T-cell (primary cell): Measurements from ENCODE around the gene COA1. TPM values are rescaled to one million over a fixed set of nuclear protein-coding genes. Genes with fewer than 3 reads are reported as not detected.
"Not testable (repeated sequence)": the region's sequence is repeated elsewhere in the genome, so short reads cannot be mapped to it uniquely, and the experiment has no call there.

ENCODE experiments used
- ATAC-seq, 4 experiments: fragments of 200-7000 bp in 3 of 4; fragments of 150-1000 bp in 1 of 4; cut with Tn5 transposase; replicated peaks in 1 of 4; 1 replicate in 3 of 4; 2 replicates in 1 of 4; pipeline ENCODE4 v1.10.0; 2021; ENCODE audit warnings: moderate library complexity in 3 of 4, mild to moderate bottlenecking in 2 of 4, moderate number of reproducible peaks in 1 of 4
- CTCF ChIA-PET, 2 donors: fragments of 300-600 bp; sonication (Branson Sonifier 250); formaldehyde crosslinking; loops; one replicate each; lab custom pipeline; 2022; ENCODE audit warnings: antibody characterized with exemption in 2 of 2; lab: Charles Lee
- POLR2A ChIA-PET, 2 donors: fragments of 300-600 bp; sonication (Branson Sonifier 250); formaldehyde crosslinking; loops; one replicate each; lab custom pipeline; 2022; ENCODE audit warnings: antibody characterized with exemption in 2 of 2; lab: Charles Lee
- DNase-seq, 35 experiments: peaks; one replicate each; pipeline versions ENCODE4 v3.0.0 to v3.0.0-alpha.2; 2013 to 2023
- H3K27ac ChIP-seq: one replicate; pipeline ENCODE4 v1.5.1; 2013; ENCODE audit warnings: low read length
- H3K27me3 ChIP-seq, 2 experiments: replicated peaks in 1 of 2; 1 replicate in 1 of 2; 2 replicates in 1 of 2; pipeline versions ENCODE4 v1.6.1 to v1.7.0; 2013; ENCODE audit warnings: low read length in 1 of 2, mixed read lengths in 1 of 2; ENCODE audit not compliant: control insufficient read depth in 2 of 2, insufficient read depth in 2 of 2; ENCODE audit errors: extremely low read depth in 1 of 2
- H3K36me3 ChIP-seq, 2 donors: 1 replicate in 1 of 2; 2 replicates in 1 of 2; pipeline versions ENCODE4 v1.6.1 to v1.7.0; 2013; ENCODE audit warnings: low read length in 1 of 2; ENCODE audit not compliant: control insufficient read depth in 2 of 2, insufficient read depth in 1 of 2; ENCODE audit errors: extremely low read depth in 1 of 2
- H3K4me1 ChIP-seq, 2 experiments: 1 replicate in 1 of 2; 2 replicates in 1 of 2; pipeline versions ENCODE4 v1.6.1 to v1.7.0; 2013; ENCODE audit warnings: low read length in 2 of 2, mixed read lengths in 1 of 2; ENCODE audit not compliant: insufficient read depth in 2 of 2, control insufficient read depth in 1 of 2; ENCODE audit errors: extremely low read depth in 1 of 2
- H3K4me3 ChIP-seq, 2 donors: 1 replicate in 1 of 2; 2 replicates in 1 of 2; pipeline versions ENCODE4 v1.5.1 to v1.7.0; 2013; ENCODE audit warnings: mild to moderate bottlenecking in 2 of 2, low read length in 1 of 2, moderate library complexity in 1 of 2; ENCODE audit not compliant: control insufficient read depth in 1 of 2; ENCODE audit errors: extremely low read depth in 1 of 2
- H3K9me3 ChIP-seq: 2 replicates; pipeline ENCODE4 v1.7.0; 2013
- H3K27ac Mint-ChIP-seq, 2 donors: one replicate each; pipeline ENCODE4 v1.8.0; 2020 to 2021; ENCODE audit warnings: mild to moderate bottlenecking in 2 of 2, mixed read lengths in 2 of 2
- H3K27me3 Mint-ChIP-seq, 2 donors: one replicate each; pipeline ENCODE4 v1.8.0; 2021 to 2022; ENCODE audit warnings: mixed read lengths in 2 of 2
- H3K36me3 Mint-ChIP-seq: one replicate; pipeline ENCODE4 v1.8.0; 2021; ENCODE audit warnings: mixed read lengths
- H3K4me1 Mint-ChIP-seq, 3 donors: one replicate each; pipeline ENCODE4 v1.8.0; 2020 to 2022; ENCODE audit warnings: mixed read lengths in 3 of 3, mild to moderate bottlenecking in 1 of 3
- H3K4me3 Mint-ChIP-seq, 3 donors: one replicate each; pipeline ENCODE4 v1.8.0; 2020 to 2022; ENCODE audit warnings: mild to moderate bottlenecking in 3 of 3, mixed read lengths in 3 of 3, moderate library complexity in 3 of 3
- H3K9me3 Mint-ChIP-seq, 3 donors: one replicate each; pipeline ENCODE4 v1.8.0; 2020 to 2022; ENCODE audit warnings: mixed read lengths in 3 of 3
- WGBS: methylation state at CpG from one replicate; pipeline ENCODE4 v1.1.5; 2013; ENCODE audit warnings: missing lambda C conversion rate; ENCODE audit not compliant: insufficient coverage; 5-methylcytosine and 5-hydroxymethylcytosine counted together
- total RNA-seq, 35 experiments: library from RNA in 6 of 35; stranded (reverse) in 6 of 35; fragments of 120-200 nt in 1 of 35; gene quantifications; one replicate each; pipeline versions ENCODE4 v1.2.1 to v1.2.4 and lab custom pipeline; 2013 to 2026

Gene COA1
- total RNA-seq, 5 donors from 2014 or later (not counting 1 experiment from before 2014, with no cell fraction given) = 49.6 to 92.1 (median 67.8) TPM

- H3K36me3 ChIP-seq = no peaks in the 10 kb centered on the region
- no peak overlapping the region for H3K27ac ChIP-seq
- peak overlapping the region in 1 of 2 donors; percentile 72 for H3K27ac Mint-ChIP-seq
- ChIA-PET POLR2A (interaction anchor here in 1 of 2 donors (0.6 kb wide), 1 partner anchor 92 kb away, joined by 7 read pairs; no protein-coding TSS in a partner anchor), CTCF (interaction anchor here (0.6 to 1.1 kb wide), 2 partner anchors 25 to 45 kb away, joined by 3 read pairs; no protein-coding TSS in a partner anchor)
- DNase-seq = no peak
- H3K4me1 Mint-ChIP-seq = peaks cover 74 to 84% (median 83%) of the 10 kb centered on the region in 3 donors
- ATAC-seq = no peak
- H3K27me3 Mint-ChIP-seq = no peaks in the 10 kb centered on the region
- no peaks in the 10 kb centered on the region for H3K27me3 ChIP-seq
- no peak overlapping the region for H3K4me3 Mint-ChIP-seq
- H3K36me3 Mint-ChIP-seq = peaks cover 25% of the 10 kb centered on the region
- WGBS = no CpG with 5 or more reads among the region's 4 CpGs
- no peaks in the 10 kb centered on the region for H3K9me3 ChIP-seq
- no peak overlapping the region for H3K4me3 ChIP-seq
- peaks cover 19 to 20% of the 10 kb centered on the region in 2 experiments for H3K4me1 ChIP-seq
- H3K9me3 Mint-ChIP-seq = peaks cover 0 to 11% (median 6%) of the 10 kb centered on the region in 3 donors
These were observed 54.5 kb downstream of the COA1 start for GRCh38 chr7:43674559-43675436.

- CTCF ChIA-PET = interaction anchor here (1.1 kb wide), 2 partner anchors 26 to 27 kb away, joined by 3 to 5 read pairs; no protein-coding TSS in a partner anchor
- H3K36me3 Mint-ChIP-seq = peaks cover 30% of the 10 kb centered on the region
- not testable (repeated sequence) for H3K4me3 ChIP-seq
These were observed 55.9 kb downstream of the COA1 start for GRCh38 chr7:43673243-43673976.

GRCh38 chr7:43671521-43671920 lies 57.8 kb downstream of the COA1 start:
- DNase-seq (no peak), ATAC-seq (no peak)
- H3K4me3 ChIP-seq = no peak overlapping the region
- no peak overlapping the region for H3K27ac ChIP-seq
- peaks cover 3 to 15% of the 10 kb centered on the region in 2 experiments for H3K4me1 ChIP-seq
- no peaks in the 10 kb centered on the region for H3K27me3 ChIP-seq
- CTCF ChIA-PET = no interaction called here
- H3K36me3 Mint-ChIP-seq = peaks cover 41% of the 10 kb centered on the region
- H3K4me1 Mint-ChIP-seq = peaks cover 78 to 82% (median 79%) of the 10 kb centered on the region in 3 donors
- H3K9me3 Mint-ChIP-seq = peaks cover 0 to 24% (median 6%) of the 10 kb centered on the region in 3 donors
- H3K9me3 ChIP-seq = no peaks in the 10 kb centered on the region
- H3K36me3 ChIP-seq = no peaks in the 10 kb centered on the region
- no peaks in the 10 kb centered on the region for H3K27me3 Mint-ChIP-seq
- H3K4me3 Mint-ChIP-seq = peak overlapping the region in 1 of 3 donors; percentile 13
- POLR2A ChIA-PET = no interaction called here
- peak overlapping the region in 1 of 2 donors; percentile 39 for H3K27ac Mint-ChIP-seq
- WGBS = no CpG with 5 or more reads among the region's 4 CpGs

More at GRCh38 chr7:43673243-43673976, 55.9 kb downstream of the COA1 start:
- H3K4me1 Mint-ChIP-seq = peaks cover 75 to 86% (median 85%) of the 10 kb centered on the region in 3 donors
- H3K27me3 Mint-ChIP-seq, DNase-seq, H3K27ac Mint-ChIP-seq, H3K27ac ChIP-seq, ATAC-seq, H3K4me3 Mint-ChIP-seq, POLR2A ChIA-PET, H3K27me3 ChIP-seq, H3K36me3 ChIP-seq, H3K9me3 ChIP-seq: not testable (repeated sequence)
- H3K9me3 Mint-ChIP-seq = peaks cover 0 to 17% (median 6%) of the 10 kb centered on the region in 3 donors
- no CpG with 5 or more reads among the region's 5 CpGs for WGBS
- H3K4me1 ChIP-seq = peaks cover 12 to 18% of the 10 kb centered on the region in 2 experiments

GRCh38 chr7:43669286-43670081 lies 59.8 kb downstream of the COA1 start:
- Mint-ChIP-seq H3K9me3 (peaks cover 0 to 31% (median 6%) of the 10 kb centered on the region in 3 donors), H3K4me1 (peaks cover 83 to 85% (median 85%) of the 10 kb centered on the region in 3 donors), H3K27ac (peak overlapping the region; percentile 87 to 95), H3K27me3 (no peaks in the 10 kb centered on the region), H3K4me3 (peak overlapping the region; percentile 56 to 77 (median 73)), H3K36me3 (peaks cover 42% of the 10 kb centered on the region)
- Histone ChIP-seq H3K4me1 (peaks cover 18 to 20% of the 10 kb centered on the region in 2 experiments), H3K36me3 (no peaks in the 10 kb centered on the region), H3K4me3 (peak overlapping the region in 1 of 2 donors; percentile 22), H3K9me3 (no peaks in the 10 kb centered on the region), H3K27me3 (no peaks in the 10 kb centered on the region), H3K27ac (peak overlapping the region; percentile 79)
- CTCF ChIA-PET = interaction anchor here (0.6 to 2.4 kb wide), 7 partner anchors 20 to 87 kb away, joined by 3 to 23 read pairs (median 4); partner anchors contain the start of gene STK17A (in 2 of the 2)
- 22% methylated on average over 5 of the region's 15 CpGs for WGBS
- peak in 34 of 35 experiments; percentile 48 to 82 (median 64) for DNase-seq
- POLR2A ChIA-PET = interaction anchor here (0.6 to 2.0 kb wide), 7 partner anchors 9 to 87 kb away, joined by 3 to 15 read pairs (median 3); partner anchors contain the start of gene STK17A (in 1 of the 2)
- peak; percentile 68 to 87 (median 74) for ATAC-seq

- peaks cover 76 to 85% (median 77%) of the 10 kb centered on the region in 3 donors for H3K4me1 Mint-ChIP-seq
- H3K9me3 Mint-ChIP-seq = peaks cover 0 to 31% (median 6%) of the 10 kb centered on the region in 3 donors
- ChIA-PET CTCF (no interaction called here), POLR2A (interaction anchor here in 1 of 2 donors (1.0 kb wide), 1 partner anchor 82 kb away, joined by 3 read pairs; no protein-coding TSS in a partner anchor)
- no peak overlapping the region for H3K4me3 Mint-ChIP-seq
- peaks cover 42% of the 10 kb centered on the region for H3K36me3 Mint-ChIP-seq
- no peaks in the 10 kb centered on the region for H3K27me3 Mint-ChIP-seq
- WGBS = 100% methylated on average over 1 of the region's 1 CpG
- Histone ChIP-seq H3K36me3 (peaks cover 0 to under 1% of the 10 kb centered on the region in 2 donors), H3K27ac (no peak overlapping the region), H3K4me3 (no peak overlapping the region), H3K27me3 (no peaks in the 10 kb centered on the region), H3K4me1 (peaks cover 22 to 23% of the 10 kb centered on the region in 2 experiments), H3K9me3 (no peaks in the 10 kb centered on the region)
- ATAC-seq = no peak
- H3K27ac Mint-ChIP-seq = peak overlapping the region; percentile 33 to 81
- no peak for DNase-seq
These were observed 61.3 kb downstream of the COA1 start for GRCh38 chr7:43668035-43668434.
